RWPE1 (cell line): ENCODE results near the gene PTBP1.

ENCODE experiments used
- CTCF ChIA-PET: fragments of 350-600 bp; sonication (Branson Sonifier 250); formaldehyde crosslinking; extraction: SDS; loops from one replicate; lab custom pipeline; 2021; lab: Yijun Ruan, JAX
- POLR2A ChIA-PET: fragments of 400-600 bp; formaldehyde crosslinking; extraction: SDS; loops from one replicate; lab custom pipeline; 2020; ENCODE audit warnings: antibody characterized with exemption; ENCODE audit not compliant: low non-redundant PET; lab: Yijun Ruan, JAX
- DNase-seq: peaks from one replicate; pipeline ENCODE4 v3.0.0; 2012; ENCODE audit warnings: low spot score
- H3K27ac ChIP-seq: fragments of 450-650 bp; 2 replicates; pipeline ENCODE4 v1.5.1; 2017
- CTCF ChIP-seq: fragments of 450-650 bp; conservative IDR thresholded peaks from 2 replicates; pipeline ENCODE4 v1.5.1; 2017; ENCODE audit warnings: low read depth, mild to moderate bottlenecking

The PTBP1 gene

GRCh38 chr19:778910-779653, 18.2 kb upstream of the PTBP1 start:
- peak; percentile 92 for DNase-seq
- POLR2A ChIA-PET: interaction anchor here (0.8 kb wide), 1 partner anchor 20 kb away, joined by 3 read pairs; no protein-coding TSS in a partner anchor
- H3K27ac ChIP-seq: peak overlapping the region; percentile 99
- no peak for TF ChIP-seq CTCF
- CTCF ChIA-PET: interaction anchor here (0.6 kb wide), 1 partner anchor 209 kb away, joined by 3 read pairs; no protein-coding TSS in a partner anchor

- TF ChIP-seq CTCF: no peak
- no peak for DNase-seq
- ChIA-PET POLR2A (no interaction called here), CTCF (no interaction called here)
- H3K27ac ChIP-seq: peak overlapping the region; percentile 99
Observed at GRCh38 chr19:780935-781334, 16.3 kb upstream of the PTBP1 start.

GRCh38 chr19:781800-782184, 15.5 kb upstream of the PTBP1 start:
- ChIA-PET POLR2A (no interaction called here), CTCF (interaction anchor here (0.6 kb wide), 1 partner anchor 22 kb away, joined by 4 read pairs; no protein-coding TSS in a partner anchor)
- no peak for DNase-seq
- no peak for TF ChIP-seq CTCF
- H3K27ac ChIP-seq: peak overlapping the region; percentile 99

- TF ChIP-seq CTCF: no peak
- DNase-seq: peak; percentile 70
- H3K27ac ChIP-seq: peak overlapping the region; percentile 99
- CTCF ChIA-PET: interaction anchor here (0.6 kb wide), 1 partner anchor 21 kb away, joined by 4 read pairs; no protein-coding TSS in a partner anchor
- POLR2A ChIA-PET: no interaction called here
Observed at GRCh38 chr19:782185-782877, 14.9 kb upstream of the PTBP1 start.

GRCh38 chr19:782878-783668, 14.2 kb upstream of the PTBP1 start:
- ChIA-PET POLR2A (interaction anchor here (0.7 kb wide), 1 partner anchor 412 kb away, joined by 4 read pairs; no protein-coding TSS in a partner anchor), CTCF (interaction anchor here (0.6 kb wide), 2 partner anchors 42 to 151 kb away, joined by 3 to 5 read pairs; no protein-coding TSS in a partner anchor)
- DNase-seq: no peak
- TF ChIP-seq CTCF: no peak
- H3K27ac ChIP-seq: peak overlapping the region; percentile 99
